ENCODE measurements around the gene HS6ST3.

Gene HS6ST3

DNA sequence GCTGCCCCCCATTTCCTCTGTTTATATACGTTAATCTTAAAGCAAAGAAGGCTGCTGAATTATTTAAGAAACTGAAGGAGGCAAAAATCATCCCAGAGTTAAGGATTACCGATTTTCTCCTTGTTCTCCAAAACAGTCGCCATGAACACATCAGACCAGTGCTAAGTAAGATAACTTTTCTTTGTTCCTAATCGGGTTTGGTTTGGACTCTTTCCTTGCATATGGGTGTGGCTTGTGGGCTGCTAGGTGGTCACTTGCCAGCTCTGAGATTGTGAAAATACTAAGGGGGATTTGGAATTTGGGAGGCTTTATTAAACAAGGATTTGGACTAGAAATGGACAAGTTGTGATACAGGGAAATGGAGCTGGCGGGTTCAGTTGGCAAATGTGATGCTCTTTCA is 692.3 kb downstream of the HS6ST3 start:
- H3K9me3 ChIP-seq (ENCODE audit: severe bottlenecking) = peaks cover 11% of the 10 kb centered on the region
- TF ChIP-seq CTCF (IDR thresholded peaks at IDR 0.05; ENCODE audit: low read depth, low read length) = no peak
- H3K4me3 ChIP-seq (ENCODE audit: low read depth, low read length) = no peak overlapping the region
- H3K36me3 ChIP-seq = no peaks in the 10 kb centered on the region
- DNase-seq = no peak
- H3K27me3 ChIP-seq (ENCODE audit: insufficient read depth, low read depth, severe bottlenecking) = peaks cover 80% of the 10 kb centered on the region
- no peak overlapping the region for H3K27ac ChIP-seq

GRCh38 chr13:96783057-96783456 is 693.1 kb downstream of the HS6ST3 start:
- Histone ChIP-seq H3K4me3 (ENCODE audit: low read depth, low read length) (no peak overlapping the region), H3K36me3 (no peaks in the 10 kb centered on the region), H3K27me3 (ENCODE audit: insufficient read depth, low read depth, severe bottlenecking) (peaks cover 80% of the 10 kb centered on the region), H3K9me3 (ENCODE audit: severe bottlenecking) (peaks cover 5% of the 10 kb centered on the region), H3K27ac (no peak overlapping the region)
- TF ChIP-seq CTCF (IDR thresholded peaks at IDR 0.05; ENCODE audit: low read depth, low read length) = no peak
- DNase-seq = no peak

DNA sequence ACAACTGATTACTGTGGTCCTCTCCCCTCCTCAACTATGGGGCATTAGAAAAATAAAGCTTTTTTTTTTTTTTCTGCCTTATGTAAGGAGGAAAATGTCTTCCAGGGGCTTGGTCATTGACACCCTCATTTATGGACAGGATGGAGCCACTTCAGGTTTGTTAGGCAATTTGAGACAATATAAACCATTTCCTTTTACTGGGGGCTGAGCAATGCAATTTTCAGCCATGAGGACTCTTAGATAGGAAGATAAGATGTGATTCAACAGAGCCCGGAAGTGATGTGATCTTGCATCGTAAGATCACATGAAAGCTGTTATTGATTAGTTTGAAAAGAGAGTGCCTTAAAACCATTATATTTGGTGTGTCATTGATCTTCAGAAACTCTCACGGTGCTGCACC is 693.6 kb downstream of the HS6ST3 start:
- no peak overlapping the region for H3K4me3 ChIP-seq (ENCODE audit: low read depth, low read length)
- no peak for TF ChIP-seq CTCF (IDR thresholded peaks at IDR 0.05; ENCODE audit: low read depth, low read length)
- no peaks in the 10 kb centered on the region for H3K36me3 ChIP-seq
- peaks cover 84% of the 10 kb centered on the region for H3K27me3 ChIP-seq (ENCODE audit: insufficient read depth, low read depth, severe bottlenecking)
- H3K9me3 ChIP-seq (ENCODE audit: severe bottlenecking) = peaks cover under 1% of the 10 kb centered on the region
- no peak overlapping the region for H3K27ac ChIP-seq
- no peak for DNase-seq

- Histone ChIP-seq H3K4me3 (ENCODE audit: low read depth, low read length) (no peak overlapping the region), H3K36me3 (no peaks in the 10 kb centered on the region), H3K9me3 (ENCODE audit: severe bottlenecking) (no peaks in the 10 kb centered on the region), H3K27ac (no peak overlapping the region), H3K27me3 (ENCODE audit: insufficient read depth, low read depth, severe bottlenecking) (peaks cover 83% of the 10 kb centered on the region)
- no peak for DNase-seq
- no peak for TF ChIP-seq CTCF (IDR thresholded peaks at IDR 0.05; ENCODE audit: low read depth, low read length)
These were observed 696.1 kb downstream of the HS6ST3 start for GRCh38 chr13:96785986-96786385.

DNA sequence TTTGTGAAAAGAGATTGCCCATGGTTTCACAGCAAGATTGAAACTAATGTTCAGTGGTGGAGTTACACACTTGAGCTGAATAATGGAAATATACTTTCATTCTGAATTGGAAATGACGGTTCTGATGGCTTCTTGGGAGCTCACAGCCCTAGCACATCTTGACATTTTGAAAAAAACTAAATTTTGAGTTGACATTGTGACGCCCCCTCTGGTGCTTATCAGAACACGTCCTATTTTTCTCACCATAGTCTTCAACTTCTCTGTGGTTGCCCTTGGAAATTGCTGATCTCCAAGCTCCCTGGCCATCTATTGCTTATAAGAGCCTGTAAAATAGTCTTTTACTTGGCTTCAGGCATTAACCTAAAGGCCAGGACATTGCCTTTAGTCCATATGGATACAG is 702.3 kb downstream of the HS6ST3 start:
- H3K4me3 ChIP-seq (ENCODE audit: low read depth, low read length) = no peak overlapping the region
- no peak for TF ChIP-seq CTCF (IDR thresholded peaks at IDR 0.05; ENCODE audit: low read depth, low read length)
- peaks cover 63% of the 10 kb centered on the region for H3K27me3 ChIP-seq (ENCODE audit: insufficient read depth, low read depth, severe bottlenecking)
- no peak overlapping the region for H3K27ac ChIP-seq
- no peak for DNase-seq
- no peaks in the 10 kb centered on the region for H3K36me3 ChIP-seq
- no peaks in the 10 kb centered on the region for H3K9me3 ChIP-seq (ENCODE audit: severe bottlenecking)

- Histone ChIP-seq H3K9me3 (ENCODE audit: severe bottlenecking) (no peaks in the 10 kb centered on the region), H3K27me3 (ENCODE audit: insufficient read depth, low read depth, severe bottlenecking) (peaks cover 65% of the 10 kb centered on the region), H3K27ac (no peak overlapping the region), H3K4me3 (ENCODE audit: low read depth, low read length) (no peak overlapping the region), H3K36me3 (no peaks in the 10 kb centered on the region)
- TF ChIP-seq CTCF (IDR thresholded peaks at IDR 0.05; ENCODE audit: low read depth, low read length) = no peak
- DNase-seq = no peak
These were observed 703.0 kb downstream of the HS6ST3 start for GRCh38 chr13:96792736-96793403.

All from WERI-Rb-1 (cell line).